Measurements from ENCODE around the gene NIM1K.

NIM1K gene

GRCh38 chr5:43190755-43191603 lies 1.0 kb upstream of the NIM1K start:
- ChIA-PET POLR2A (interaction anchor here (0.6 to 4.0 kb wide), 2 partner anchors 8 to 69 kb away, joined by 3 to 26 read pairs; partner anchors contain the start of gene ZNF131), CTCF (interaction anchor here (0.6 kb wide), 1 partner anchor 202 kb away, joined by 6 read pairs; no protein-coding TSS in a partner anchor)
- TF ChIP-seq ZNF530 (tag by site-specific recombination; IDR thresholded peaks at IDR 0.05; ENCODE audit: low read depth) = no peak
- 0 out of 2 replicates have a peak, but pooled peaks have one; percentile 11 for TF ChIP-seq ZBTB17 (tag by site-specific recombination; IDR thresholded peaks at IDR 0.05)
- peak; percentile 58; the same call in 1 of the 2 replicates for TF ChIP-seq SCRT1 (tag by site-specific recombination; IDR thresholded peaks at IDR 0.05; ENCODE audit: borderline replicate concordance)
- no peak for TF ChIP-seq ZNF48 (tag by site-specific recombination; IDR thresholded peaks at IDR 0.05)
- peak; percentile 98 for TF ChIP-seq REST (tag by site-specific recombination; IDR thresholded peaks at IDR 0.05)
- TF ChIP-seq ZNF214 (tag by site-specific recombination; IDR thresholded peaks at IDR 0.05; ENCODE audit: borderline replicate concordance) = no peak
- peak; percentile 81 for TF ChIP-seq SCRT2 (tag by site-specific recombination; IDR thresholded peaks at IDR 0.05)
- TF ChIP-seq ZNF561 (tag by site-specific recombination; IDR thresholded peaks at IDR 0.05; ENCODE audit: borderline replicate concordance) = no peak
- Histone ChIP-seq H3K4me3 (ENCODE audit: low read depth, low read length) (no peak overlapping the region), H3K4me1 (ENCODE audit: control insufficient read depth, insufficient read depth, low read length) (no peaks in the 10 kb centered on the region; the same call in 1 of the 2 replicates), H3K27ac (ENCODE audit: extremely low read depth, low read depth, low read length) (no peak overlapping the region), H3K36me3 (ENCODE audit: control insufficient read depth in 2 of 2, insufficient read depth in 1 of 2, low read length in 2 of 2) (no peaks in the 10 kb centered on the region), H3K9me3 (ENCODE audit: control insufficient read depth, insufficient read depth, low read depth, low read length) (no peaks in the 10 kb centered on the region)

- Histone ChIP-seq H3K27ac (ENCODE audit: extremely low read depth, low read depth, low read length) (no peak overlapping the region; the same call in 1 of the 2 replicates), H3K9me3 (ENCODE audit: control insufficient read depth, insufficient read depth, low read depth, low read length) (no peaks in the 10 kb centered on the region), H3K36me3 (ENCODE audit: control insufficient read depth in 2 of 2, insufficient read depth in 1 of 2, low read length in 2 of 2) (no peaks in the 10 kb centered on the region), H3K4me3 (ENCODE audit: low read depth, low read length) (peak overlapping the region; percentile 67), H3K4me1 (ENCODE audit: control insufficient read depth, insufficient read depth, low read length) (no peaks in the 10 kb centered on the region; the same call in 1 of the 2 replicates)
- POLR2A ChIA-PET = interaction anchor here (1.0 to 4.0 kb wide), 2 partner anchors 71 to 197 kb away, joined by 3 to 26 read pairs; partner anchors contain the start of gene ZNF131
- CTCF ChIA-PET = interaction anchor here (0.6 to 1.0 kb wide), 5 partner anchors 27 to 284 kb away, joined by 3 read pairs; no protein-coding TSS in a partner anchor
- TF ChIP-seq ZSCAN4 (tag by site-specific recombination; IDR thresholded peaks at IDR 0.05) (peak; percentile 68), IKZF3 (tag by site-specific recombination; IDR thresholded peaks at IDR 0.05) (peak; percentile 84), ZNF600 (tag by site-specific recombination; IDR thresholded peaks at IDR 0.05) (0 out of 2 replicates have a peak, but pooled peaks have one; percentile 30), ZNF660 (tag by site-specific recombination; IDR thresholded peaks at IDR 0.05) (0 out of 2 replicates have a peak, but pooled peaks have one; percentile 9), PBX3 (CRISPR knock-in tag; IDR thresholded peaks at IDR 0.05) (peak; percentile 73), ZEB2 (tag by site-specific recombination; IDR thresholded peaks at IDR 0.05) (peak; percentile 39; the same call in 1 of the 2 replicates), ZFP37 (tag by site-specific recombination; IDR thresholded peaks at IDR 0.05) (no peak), ZNF302 (tag by site-specific recombination; IDR thresholded peaks at IDR 0.05; ENCODE audit: low read depth) (no peak), HIC1 (tag by site-specific recombination; IDR thresholded peaks at IDR 0.05) (peak; percentile 75; the same call in 1 of the 2 replicates), GLI4 (tag by site-specific recombination; IDR thresholded peaks at IDR 0.05) (0 out of 2 replicates have a peak, but pooled peaks have one; percentile 35), KLF1 (tag by site-specific recombination; IDR thresholded peaks at IDR 0.05) (0 out of 2 replicates have a peak, but pooled peaks have one; percentile 25), ZSCAN5A (tag by site-specific recombination; IDR thresholded peaks at IDR 0.05) (peak; percentile 55; the same call in 1 of the 2 replicates), GLIS1 (tag by site-specific recombination; IDR thresholded peaks at IDR 0.05) (no peak), ZNF610 (tag by site-specific recombination; IDR thresholded peaks at IDR 0.05; ENCODE audit: borderline replicate concordance) (peak; percentile 21; the same call in 1 of the 2 replicates)
Observed at GRCh38 chr5:43192558-43193180, 644 bp downstream of the NIM1K start.
